HCT116 (cell line): Measurements from ENCODE around the gene PRRT1B. TPM values are rescaled to one million over a fixed set of nuclear protein-coding genes. Genes with fewer than 3 reads are reported as not detected.

Experiments used
- ATAC-seq: fragments of 200-7000 bp; cut with Tn5 transposase; 2 replicates; pipeline ENCODE4 v1.9.1; 2020; ENCODE audit warnings: mild to moderate bottlenecking, moderate library complexity
- BruUV-seq: library from RNA; stranded (reverse); fragments of 400-500 nt; replicated peaks from 2 replicates; lab custom pipeline; 2021; lab: Mats Ljungman, UMichigan
- CTCF ChIA-PET: fragments of 300-600 bp; sonication (Branson Sonifier 250); formaldehyde crosslinking; loops from one replicate; lab custom pipeline; 2021; ENCODE audit warnings: antibody characterized with exemption; lab: Charles Lee
- POLR2A ChIA-PET: fragments of 300-600, 350-600 bp; sonication (Branson Sonifier 250); formaldehyde crosslinking; loops from one replicate; lab custom pipeline; 2021; ENCODE audit warnings: antibody characterized with exemption; lab: Charles Lee
- RAD21 ChIA-PET, 2 experiments: fragments of 300-600 bp; sonication (Branson Sonifier 250); formaldehyde crosslinking; loops; one replicate each; lab custom pipeline; 2023; ENCODE audit warnings: low total read pairs in 2 of 2; ENCODE audit not compliant: uncharacterized antibody in 2 of 2, unreplicated experiment in 2 of 2, low non-redundant PET in 1 of 2; lab: Charles Lee
- DNase-seq: peaks from one replicate; pipeline ENCODE4 v3.0.0-alpha.2; 2010; ENCODE audit warnings: low read depth, low spot score
- H2AFZ ChIP-seq: fragments of 200-600 bp; shearing (Covaris generic), sonication (generic); 2 replicates; pipeline ENCODE4 v1.6.1; 2017; ENCODE audit warnings: low read depth, mixed run types, mixed read lengths, antibody characterized with exemption, low read length; ENCODE audit not compliant: poor library complexity, severe bottlenecking
- H3K27ac ChIP-seq: 2 replicates; pipeline ENCODE4 v1.5.1; 2012; ENCODE audit warnings: low read depth, low read length
- H3K27me3 ChIP-seq: fragments of 200-600 bp; sonication (generic); 2 replicates; pipeline ENCODE4 v1.6.1; 2016; ENCODE audit warnings: mixed run types, low read length, mixed read lengths; ENCODE audit not compliant: insufficient read depth
- H3K36me3 ChIP-seq, 2 experiments: fragments of 200-500 bp in 1 of 2; fragments of 200-600 bp in 1 of 2; sonication (Bioruptor generic) in 1 of 2; sonication (generic) in 1 of 2; 2 replicates each; pipeline versions ENCODE4 v1.5.1 to v1.6.1; 2014 to 2016; ENCODE audit warnings: low read length in 2 of 2, inconsistent platforms in 1 of 2, mixed read lengths in 1 of 2, mixed run types in 1 of 2; ENCODE audit not compliant: insufficient read depth in 2 of 2, control insufficient read depth in 1 of 2
- H3K4me1 ChIP-seq, 2 experiments: fragments of 200-600 bp in 1 of 2; sonication (generic) in 1 of 2; 2 replicates each; pipeline versions ENCODE4 v1.5.1 to v1.6.1; 2012 to 2017; ENCODE audit warnings: low read length in 2 of 2, inconsistent platforms in 1 of 2, mild to moderate bottlenecking in 1 of 2, mixed read lengths in 1 of 2, mixed run types in 1 of 2, moderate library complexity in 1 of 2; ENCODE audit not compliant: insufficient read depth in 2 of 2, control insufficient read depth in 1 of 2
- H3K4me2 ChIP-seq: fragments of 200-600 bp; sonication (generic); 2 replicates; pipeline ENCODE4 v1.6.1; 2017; ENCODE audit warnings: mixed run types, low read length, mixed read lengths
- H3K4me3 ChIP-seq, 2 experiments: fragments of 200-600 bp in 1 of 2; sonication (generic) in 1 of 2; replicated peaks in 1 of 2; 2 replicates each; pipeline ENCODE4 v1.5.1; 2011 to 2016; ENCODE audit warnings: low read length in 2 of 2, control low read depth in 1 of 2, low read depth in 1 of 2, mild to moderate bottlenecking in 1 of 2, mixed read lengths in 1 of 2, mixed run types in 1 of 2
- H3K79me2 ChIP-seq: fragments of 200-600 bp; sonication (generic); 2 replicates; pipeline ENCODE4 v1.6.1; 2017; ENCODE audit warnings: mild to moderate bottlenecking, mixed run types, low read length, moderate library complexity, mixed read lengths; ENCODE audit not compliant: insufficient read depth
- H3K9ac ChIP-seq: fragments of 200-600 bp; sonication (generic); 2 replicates; pipeline ENCODE4 v1.6.1; 2016; ENCODE audit warnings: low read length, mixed read lengths
- H3K9me2 ChIP-seq: fragments of 200-600 bp; sonication (generic), shearing (Covaris generic); 2 replicates; pipeline ENCODE4 v1.6.1; 2017; ENCODE audit warnings: mixed run types, mild to moderate bottlenecking, moderate library complexity; ENCODE audit not compliant: insufficient read depth
- H3K9me3 ChIP-seq, 2 experiments: fragments of 200-500 bp in 1 of 2; fragments of 200-600 bp in 1 of 2; sonication (Bioruptor generic) in 1 of 2; sonication (generic) in 1 of 2; 2 replicates each; pipeline ENCODE4 v1.6.1; 2014 to 2017; ENCODE audit warnings: low read length in 2 of 2, mixed read lengths in 2 of 2, inconsistent platforms in 1 of 2, low read depth in 1 of 2, mild to moderate bottlenecking in 1 of 2, mixed run types in 1 of 2, moderate library complexity in 1 of 2; ENCODE audit not compliant: control insufficient read depth in 1 of 2, insufficient read depth in 1 of 2
- H4K20me1 ChIP-seq: fragments of 200-600 bp; sonication (generic), shearing (Covaris generic); 2 replicates; pipeline ENCODE4 v1.6.1; 2017; ENCODE audit warnings: mixed run types, mild to moderate bottlenecking, moderate library complexity; ENCODE audit not compliant: insufficient read depth
- CBX3 ChIP-seq: IDR thresholded peaks from 2 replicates; pipeline ENCODE4 v1.6.1; 2012; ENCODE audit warnings: low read depth
- CEBPB ChIP-seq: IDR thresholded peaks from 2 replicates; pipeline ENCODE4 v1.6.1; 2012; ENCODE audit warnings: low read depth
- CTCF ChIP-seq, 3 experiments: fragments of 200-600 bp in 1 of 3; sonication (generic) in 1 of 3; IDR thresholded peaks in 2 of 3; conservative IDR thresholded peaks in 1 of 3; 2 replicates each; pipeline ENCODE4 v1.5.1; 2012 to 2017; ENCODE audit warnings: low read depth in 2 of 3, low read length in 2 of 3, antibody characterized with exemption in 1 of 3, borderline replicate concordance in 1 of 3, control low read depth in 1 of 3, mild to moderate bottlenecking in 1 of 3, mixed read lengths in 1 of 3, mixed run types in 1 of 3, moderate library complexity in 1 of 3; ENCODE audit not compliant: insufficient read depth in 1 of 3
- JUND ChIP-seq: IDR thresholded peaks from 2 replicates; pipeline ENCODE4 v1.6.1; 2012
- POLR2AphosphoS5 ChIP-seq: IDR thresholded peaks from 2 replicates; pipeline ENCODE4 v1.6.1; 2011; ENCODE audit warnings: mild to moderate bottlenecking, low read depth, low read length, moderate library complexity
- SRF ChIP-seq: IDR thresholded peaks from 2 replicates; pipeline ENCODE4 v1.6.1; 2012; ENCODE audit warnings: low read depth
- YY1 ChIP-seq: IDR thresholded peaks from 2 replicates; pipeline ENCODE4 v1.6.1; 2011; ENCODE audit warnings: low read length, low read depth, moderate library complexity, mild to moderate bottlenecking; ENCODE audit not compliant: insufficient replicate concordance; ENCODE audit errors: extremely low read depth
- ZNF274 ChIP-seq: fragments of 200-500 bp; sonication (Bioruptor generic); IDR thresholded peaks from 2 replicates; pipeline ENCODE4 v1.6.1; 2014; ENCODE audit warnings: mild to moderate bottlenecking, low read depth, low read length, inconsistent platforms
- intact Hi-C: fragments of 100-400 bp; cut with micrococcal nuclease; formaldehyde crosslinking; loops from 2 replicates; pipeline ENCODE4 v1.10.0; 2022
- total RNA-seq: library from RNA; stranded (reverse); gene quantifications from one replicate; pipeline ENCODE4 v1.2.1, GENCODE V29; 2021; ENCODE audit not compliant: unreplicated experiment
- TF ChIP-seq, protein P1 (sequence below): IDR thresholded peaks from 2 replicates; pipeline ENCODE4 v1.6.1; 2011; ENCODE audit warnings: mild to moderate bottlenecking, low read length, moderate library complexity; ENCODE audit not compliant: insufficient replicate concordance; ENCODE audit errors: extremely low read depth

PRRT1B gene
- total RNA-seq, 1 experiment from 2014 or later: not detected

- no peak overlapping the region for H3K4me3 ChIP-seq
- intact Hi-C loops: no loop called here
- H3K4me2 ChIP-seq: no peak overlapping the region
- ATAC-seq (no peak), DNase-seq (no peak)
- TF ChIP-seq SRF (no peak), CEBPB (no peak), POLR2AphosphoS5 (no peak), CBX3 (no peak), JUND (no peak), YY1 (no peak), ZNF274 (no peak), CTCF (IDR thresholded peaks at IDR 0.05 in 2 of 3, conservative IDR thresholded peaks at IDR 0.05 in 1 of 3; ENCODE audit: borderline replicate concordance in 1 of 3, insufficient read depth in 1 of 3, low read depth in 2 of 3, low read length in 2 of 3) (no peak)
- TF ChIP-seq, protein P1, sequence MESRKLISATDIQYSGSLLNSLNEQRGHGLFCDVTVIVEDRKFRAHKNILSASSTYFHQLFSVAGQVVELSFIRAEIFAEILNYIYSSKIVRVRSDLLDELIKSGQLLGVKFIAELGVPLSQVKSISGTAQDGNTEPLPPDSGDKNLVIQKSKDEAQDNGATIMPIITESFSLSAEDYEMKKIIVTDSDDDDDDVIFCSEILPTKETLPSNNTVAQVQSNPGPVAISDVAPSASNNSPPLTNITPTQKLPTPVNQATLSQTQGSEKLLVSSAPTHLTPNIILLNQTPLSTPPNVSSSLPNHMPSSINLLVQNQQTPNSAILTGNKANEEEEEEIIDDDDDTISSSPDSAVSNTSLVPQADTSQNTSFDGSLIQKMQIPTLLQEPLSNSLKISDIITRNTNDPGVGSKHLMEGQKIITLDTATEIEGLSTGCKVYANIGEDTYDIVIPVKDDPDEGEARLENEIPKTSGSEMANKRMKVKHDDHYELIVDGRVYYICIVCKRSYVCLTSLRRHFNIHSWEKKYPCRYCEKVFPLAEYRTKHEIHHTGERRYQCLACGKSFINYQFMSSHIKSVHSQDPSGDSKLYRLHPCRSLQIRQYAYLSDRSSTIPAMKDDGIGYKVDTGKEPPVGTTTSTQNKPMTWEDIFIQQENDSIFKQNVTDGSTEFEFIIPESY: no peak
- H3K27me3 ChIP-seq: no peaks in the 10 kb centered on the region
- H3K79me2 ChIP-seq: no peaks in the 10 kb centered on the region
- H3K27ac ChIP-seq: no peak overlapping the region
- H3K9me3 ChIP-seq: no peaks in the 10 kb centered on the region
- no peak overlapping the region for H2AFZ ChIP-seq
- ChIA-PET RAD21 (no interaction called here), POLR2A (no interaction called here), CTCF (no interaction called here)
- H3K9me2 ChIP-seq: no peaks in the 10 kb centered on the region
- no peaks in the 10 kb centered on the region for H4K20me1 ChIP-seq
- H3K9ac ChIP-seq: no peak overlapping the region
- H3K4me1 ChIP-seq: no peaks in the 10 kb centered on the region
- peaks cover 3 to 5% of the 10 kb centered on the region in 2 experiments; a peak in 2 of 4 replicates for H3K36me3 ChIP-seq
- BruUV-seq: no TSS peak
Observed at GRCh38 chr9:131579789-131580211, 34.5 kb downstream of the PRRT1B start.
